ENCODE results near the gene EMILIN1.
A peak's percentile ranks its signal among the peaks of the same experiment; 100 is the strongest.
"Not testable (repeated sequence)": the region's sequence is repeated elsewhere in the genome, so short reads cannot be mapped to it uniquely, and the experiment has no call there.

The EMILIN1 gene

GRCh38 chr2:27071990-27072830, 6.2 kb upstream of the EMILIN1 start:
- H3K9ac ChIP-seq (ENCODE audit: low read depth, low read length) = peak overlapping the region; percentile 64
- H3K27me3 ChIP-seq (ENCODE audit: control insufficient read depth, insufficient read depth, low read length) = no peaks in the 10 kb centered on the region
- no peaks in the 10 kb centered on the region for H3K9me3 ChIP-seq (ENCODE audit: control insufficient read depth, insufficient read depth, low read length)
- H3K4me1 ChIP-seq (ENCODE audit: control insufficient read depth, insufficient read depth, low read length) = peaks cover 11% of the 10 kb centered on the region
- peak overlapping the region; percentile 90 for H3K27ac ChIP-seq (ENCODE audit: low read depth, low read length)
- H3K36me3 ChIP-seq (ENCODE audit: control insufficient read depth, insufficient read depth, low read length) = peaks cover 34% of the 10 kb centered on the region
- H3K4me3 ChIP-seq (ENCODE audit: low read depth, low read length) = peak overlapping the region; percentile 96

- H3K27ac ChIP-seq (ENCODE audit: low read depth, low read length) = peak overlapping the region; percentile 90
- H3K9ac ChIP-seq (ENCODE audit: low read depth, low read length) = no peak overlapping the region
- peaks cover 11% of the 10 kb centered on the region for H3K4me1 ChIP-seq (ENCODE audit: control insufficient read depth, insufficient read depth, low read length)
- H3K4me3 ChIP-seq (ENCODE audit: low read depth, low read length) = peak overlapping the region; percentile 96; the same call in 1 of the 2 replicates
- no peaks in the 10 kb centered on the region for H3K9me3 ChIP-seq (ENCODE audit: control insufficient read depth, insufficient read depth, low read length)
- H3K36me3 ChIP-seq (ENCODE audit: control insufficient read depth, insufficient read depth, low read length) = peaks cover 27% of the 10 kb centered on the region
- H3K27me3 ChIP-seq (ENCODE audit: control insufficient read depth, insufficient read depth, low read length) = no peaks in the 10 kb centered on the region
These were observed 5.5 kb upstream of the EMILIN1 start for GRCh38 chr2:27072920-27073319.

- no peak overlapping the region for H3K27ac ChIP-seq (ENCODE audit: low read depth, low read length)
- H3K4me1 ChIP-seq (ENCODE audit: control insufficient read depth, insufficient read depth, low read length) = peaks cover 16% of the 10 kb centered on the region
- H3K9me3 ChIP-seq (ENCODE audit: control insufficient read depth, insufficient read depth, low read length) = no peaks in the 10 kb centered on the region
- H3K4me3 ChIP-seq (ENCODE audit: low read depth, low read length) = no peak overlapping the region
- H3K27me3 ChIP-seq (ENCODE audit: control insufficient read depth, insufficient read depth, low read length) = no peaks in the 10 kb centered on the region
- H3K9ac ChIP-seq (ENCODE audit: low read depth, low read length) = no peak overlapping the region
- peaks cover 18% of the 10 kb centered on the region for H3K36me3 ChIP-seq (ENCODE audit: control insufficient read depth, insufficient read depth, low read length)
These were observed 4.6 kb upstream of the EMILIN1 start for GRCh38 chr2:27073782-27074181.

- Histone ChIP-seq H3K27me3 (ENCODE audit: control insufficient read depth, insufficient read depth, low read length) (no peaks in the 10 kb centered on the region), H3K9ac (ENCODE audit: low read depth, low read length) (no peak overlapping the region), H3K36me3 (ENCODE audit: control insufficient read depth, insufficient read depth, low read length) (peaks cover 6% of the 10 kb centered on the region; the same call in 1 of the 2 replicates), H3K27ac (ENCODE audit: low read depth, low read length) (no peak overlapping the region), H3K4me3 (ENCODE audit: low read depth, low read length) (no peak overlapping the region), H3K9me3 (ENCODE audit: control insufficient read depth, insufficient read depth, low read length) (no peaks in the 10 kb centered on the region), H3K4me1 (ENCODE audit: control insufficient read depth, insufficient read depth, low read length) (peaks cover 18% of the 10 kb centered on the region)
These were observed 3.5 kb upstream of the EMILIN1 start for GRCh38 chr2:27074738-27075565.

- not testable (repeated sequence) for H3K9me3 ChIP-seq (ENCODE audit: control insufficient read depth, insufficient read depth, low read length); H3K27ac ChIP-seq (ENCODE audit: low read depth, low read length); H3K27me3 ChIP-seq (ENCODE audit: control insufficient read depth, insufficient read depth, low read length); H3K4me3 ChIP-seq (ENCODE audit: low read depth, low read length); H3K36me3 ChIP-seq (ENCODE audit: control insufficient read depth, insufficient read depth, low read length); H3K9ac ChIP-seq (ENCODE audit: low read depth, low read length)
- peaks cover 16% of the 10 kb centered on the region for H3K4me1 ChIP-seq (ENCODE audit: control insufficient read depth, insufficient read depth, low read length)
These were observed 2.9 kb upstream of the EMILIN1 start for GRCh38 chr2:27075566-27075871.

DNA sequence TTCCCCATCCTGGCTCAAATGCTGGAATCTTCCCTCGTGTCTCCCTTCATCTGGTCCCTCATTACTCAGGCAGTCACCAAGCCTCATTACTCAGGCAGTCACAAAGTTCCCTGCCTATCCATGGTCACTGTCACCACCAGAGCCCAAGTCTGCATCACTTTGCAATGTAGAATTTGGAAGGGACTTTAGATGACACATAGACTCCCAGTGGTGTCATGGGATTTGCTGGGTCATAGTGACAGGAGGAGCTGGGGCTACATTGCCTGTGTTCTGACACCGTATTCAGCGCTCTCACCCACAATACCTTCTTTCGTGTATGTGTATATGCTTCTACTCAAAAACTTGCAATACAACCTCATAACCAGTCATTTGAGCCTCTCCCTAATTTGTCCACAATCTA, 2.1 kb upstream of the EMILIN1 start:
- no peaks in the 10 kb centered on the region for H3K36me3 ChIP-seq (ENCODE audit: control insufficient read depth, insufficient read depth, low read length)
- H3K4me3 ChIP-seq (ENCODE audit: low read depth, low read length) = no peak overlapping the region
- no peaks in the 10 kb centered on the region for H3K27me3 ChIP-seq (ENCODE audit: control insufficient read depth, insufficient read depth, low read length)
- no peaks in the 10 kb centered on the region for H3K9me3 ChIP-seq (ENCODE audit: control insufficient read depth, insufficient read depth, low read length)
- no peak overlapping the region for H3K27ac ChIP-seq (ENCODE audit: low read depth, low read length)
- H3K9ac ChIP-seq (ENCODE audit: low read depth, low read length) = no peak overlapping the region
- H3K4me1 ChIP-seq (ENCODE audit: control insufficient read depth, insufficient read depth, low read length) = peaks cover 13% of the 10 kb centered on the region

- Histone ChIP-seq H3K27ac (ENCODE audit: low read depth, low read length) (no peak overlapping the region), H3K9ac (ENCODE audit: low read depth, low read length) (no peak overlapping the region), H3K27me3 (ENCODE audit: control insufficient read depth, insufficient read depth, low read length) (no peaks in the 10 kb centered on the region), H3K36me3 (ENCODE audit: control insufficient read depth, insufficient read depth, low read length) (no peaks in the 10 kb centered on the region), H3K4me1 (ENCODE audit: control insufficient read depth, insufficient read depth, low read length) (peaks cover 16% of the 10 kb centered on the region), H3K9me3 (ENCODE audit: control insufficient read depth, insufficient read depth, low read length) (no peaks in the 10 kb centered on the region), H3K4me3 (ENCODE audit: low read depth, low read length) (no peak overlapping the region)
These were observed 1.2 kb upstream of the EMILIN1 start for GRCh38 chr2:27077231-27077630.

- H3K4me3 ChIP-seq (ENCODE audit: low read depth, low read length) = no peak overlapping the region
- H3K9ac ChIP-seq (ENCODE audit: low read depth, low read length) = no peak overlapping the region
- H3K27me3 ChIP-seq (ENCODE audit: control insufficient read depth, insufficient read depth, low read length) = no peaks in the 10 kb centered on the region; the same call in 1 of the 2 replicates
- H3K9me3 ChIP-seq (ENCODE audit: control insufficient read depth, insufficient read depth, low read length) = no peaks in the 10 kb centered on the region
- H3K4me1 ChIP-seq (ENCODE audit: control insufficient read depth, insufficient read depth, low read length) = peaks cover 10% of the 10 kb centered on the region
- no peak overlapping the region for H3K27ac ChIP-seq (ENCODE audit: low read depth, low read length)
- no peaks in the 10 kb centered on the region for H3K36me3 ChIP-seq (ENCODE audit: control insufficient read depth, insufficient read depth, low read length)
These were observed 1.1 kb downstream of the EMILIN1 start for GRCh38 chr2:27079233-27080139.

DNA sequence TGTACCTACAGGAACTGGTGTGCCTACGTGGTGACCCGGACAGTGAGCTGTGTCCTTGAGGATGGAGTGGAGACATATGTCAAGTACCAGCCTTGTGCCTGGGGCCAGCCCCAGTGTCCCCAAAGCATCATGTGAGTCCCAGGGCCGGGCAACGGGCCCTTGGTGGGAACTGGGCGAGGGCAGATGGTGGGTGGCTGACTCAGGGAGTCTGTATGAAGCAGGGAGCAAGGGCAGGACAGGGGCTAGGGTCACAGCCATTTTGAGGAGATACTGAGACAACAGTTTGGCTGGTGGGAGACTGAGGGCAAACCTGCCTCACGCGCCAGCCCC, 1.7 kb downstream of the EMILIN1 start:
- H3K27me3 ChIP-seq (ENCODE audit: control insufficient read depth, insufficient read depth, low read length) = peaks cover 6% of the 10 kb centered on the region; the same call in 1 of the 2 replicates
- no peak overlapping the region for H3K27ac ChIP-seq (ENCODE audit: low read depth, low read length)
- no peak overlapping the region for H3K4me3 ChIP-seq (ENCODE audit: low read depth, low read length)
- no peak overlapping the region for H3K9ac ChIP-seq (ENCODE audit: low read depth, low read length)
- no peaks in the 10 kb centered on the region for H3K36me3 ChIP-seq (ENCODE audit: control insufficient read depth, insufficient read depth, low read length)
- peaks cover 11% of the 10 kb centered on the region for H3K4me1 ChIP-seq (ENCODE audit: control insufficient read depth, insufficient read depth, low read length)
- no peaks in the 10 kb centered on the region for H3K9me3 ChIP-seq (ENCODE audit: control insufficient read depth, insufficient read depth, low read length)

DNA sequence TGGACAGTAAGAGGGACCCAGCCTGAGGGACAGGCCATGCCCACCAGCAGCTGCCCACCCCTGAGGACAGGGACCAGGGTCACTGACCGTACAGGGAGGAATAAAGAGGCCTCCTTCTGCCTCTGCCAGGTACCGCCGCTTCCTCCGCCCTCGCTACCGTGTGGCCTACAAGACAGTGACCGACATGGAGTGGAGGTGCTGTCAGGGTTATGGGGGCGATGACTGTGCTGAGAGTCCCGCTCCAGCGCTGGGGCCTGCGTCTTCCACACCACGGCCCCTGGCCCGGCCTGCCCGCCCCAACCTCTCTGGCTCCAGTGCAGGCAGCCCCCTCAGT, 2.2 kb downstream of the EMILIN1 start:
- Histone ChIP-seq H3K36me3 (ENCODE audit: control insufficient read depth, insufficient read depth, low read length) (no peaks in the 10 kb centered on the region), H3K27ac (ENCODE audit: low read depth, low read length) (no peak overlapping the region), H3K4me1 (ENCODE audit: control insufficient read depth, insufficient read depth, low read length) (peaks cover 15% of the 10 kb centered on the region), H3K4me3 (ENCODE audit: low read depth, low read length) (no peak overlapping the region), H3K27me3 (ENCODE audit: control insufficient read depth, insufficient read depth, low read length) (peaks cover 10% of the 10 kb centered on the region), H3K9ac (ENCODE audit: low read depth, low read length) (no peak overlapping the region), H3K9me3 (ENCODE audit: control insufficient read depth, insufficient read depth, low read length) (no peaks in the 10 kb centered on the region)

Measured in HUES48 (cell line).